ENCODE results near the gene FIP1L1.
"Not testable (repeated sequence)": the region's sequence is repeated elsewhere in the genome, so short reads cannot be mapped to it uniquely, and the experiment has no call there.

Gene FIP1L1, protein sequence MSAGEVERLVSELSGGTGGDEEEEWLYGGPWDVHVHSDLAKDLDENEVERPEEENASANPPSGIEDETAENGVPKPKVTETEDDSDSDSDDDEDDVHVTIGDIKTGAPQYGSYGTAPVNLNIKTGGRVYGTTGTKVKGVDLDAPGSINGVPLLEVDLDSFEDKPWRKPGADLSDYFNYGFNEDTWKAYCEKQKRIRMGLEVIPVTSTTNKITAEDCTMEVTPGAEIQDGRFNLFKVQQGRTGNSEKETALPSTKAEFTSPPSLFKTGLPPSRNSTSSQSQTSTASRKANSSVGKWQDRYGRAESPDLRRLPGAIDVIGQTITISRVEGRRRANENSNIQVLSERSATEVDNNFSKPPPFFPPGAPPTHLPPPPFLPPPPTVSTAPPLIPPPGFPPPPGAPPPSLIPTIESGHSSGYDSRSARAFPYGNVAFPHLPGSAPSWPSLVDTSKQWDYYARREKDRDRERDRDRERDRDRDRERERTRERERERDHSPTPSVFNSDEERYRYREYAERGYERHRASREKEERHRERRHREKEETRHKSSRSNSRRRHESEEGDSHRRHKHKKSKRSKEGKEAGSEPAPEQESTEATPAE

DNA sequence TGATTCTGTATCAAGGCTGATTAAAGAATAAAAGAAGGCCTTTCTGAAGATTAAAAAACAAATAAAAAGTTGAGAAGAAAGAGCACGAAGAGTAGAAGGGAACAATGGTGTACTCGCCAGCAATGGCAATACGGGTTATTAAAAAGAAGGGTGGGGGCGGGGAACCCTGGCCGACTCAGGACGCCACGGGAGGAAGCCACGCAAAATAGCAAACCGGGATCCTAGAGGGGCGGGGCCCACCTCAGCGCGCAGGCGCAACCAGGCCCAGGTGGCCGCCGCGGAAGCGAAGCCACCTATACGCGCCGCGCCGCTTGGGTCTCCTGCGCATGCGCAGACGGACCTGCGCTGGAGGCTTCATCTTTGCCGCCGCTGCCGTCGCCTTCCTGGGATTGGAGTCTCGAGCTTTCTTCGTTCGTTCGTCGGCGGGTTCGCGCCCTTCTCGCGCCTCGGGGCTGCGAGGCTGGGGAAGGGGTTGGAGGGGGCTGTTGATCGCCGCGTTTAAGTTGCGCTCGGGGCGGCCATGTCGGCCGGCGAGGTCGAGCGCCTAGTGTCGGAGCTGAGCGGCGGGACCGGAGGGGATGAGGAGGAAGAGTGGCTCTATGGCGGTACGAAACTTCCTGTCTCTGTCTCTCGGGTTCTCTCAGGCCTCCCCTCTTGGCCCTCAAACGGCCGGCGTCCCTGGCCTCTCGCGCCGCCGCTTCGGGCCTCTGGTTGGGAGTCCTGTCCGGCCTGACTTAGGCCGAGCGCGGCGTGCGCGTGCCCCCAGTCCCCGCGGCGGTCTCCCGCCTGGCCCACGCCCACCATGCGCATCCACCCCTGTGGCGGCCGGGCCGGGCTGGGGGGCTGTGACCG lies at the start of gene FIP1L1:
Gene FIP1L1, plus strand, starts transcription at position 323 of the 852 bp plus-strand sequence. Its CDS starts 198 bp downstream, at position 521.
- peak; percentile 97 for DNase-seq

DNA sequence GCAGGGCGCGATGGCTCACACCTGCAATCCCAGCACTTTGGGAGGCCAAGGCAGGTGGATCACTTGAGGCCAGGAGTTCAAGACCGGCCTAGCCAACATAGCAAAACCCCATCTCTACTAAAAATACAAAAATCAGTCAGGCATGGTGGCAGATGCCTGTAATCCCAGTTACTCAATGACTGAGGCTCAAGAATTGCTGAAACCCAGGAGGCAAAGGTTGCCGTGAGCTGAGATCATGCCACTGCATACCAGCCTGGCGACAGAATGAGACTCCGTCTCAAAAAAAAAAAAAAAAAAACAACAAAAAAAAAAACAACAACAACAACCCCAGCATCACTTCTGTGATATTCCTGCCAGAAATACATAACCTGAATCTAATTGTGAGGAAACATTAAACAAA lies 42.5 kb upstream of the FIP1L1 start:
- not testable (repeated sequence) for DNase-seq

DNA sequence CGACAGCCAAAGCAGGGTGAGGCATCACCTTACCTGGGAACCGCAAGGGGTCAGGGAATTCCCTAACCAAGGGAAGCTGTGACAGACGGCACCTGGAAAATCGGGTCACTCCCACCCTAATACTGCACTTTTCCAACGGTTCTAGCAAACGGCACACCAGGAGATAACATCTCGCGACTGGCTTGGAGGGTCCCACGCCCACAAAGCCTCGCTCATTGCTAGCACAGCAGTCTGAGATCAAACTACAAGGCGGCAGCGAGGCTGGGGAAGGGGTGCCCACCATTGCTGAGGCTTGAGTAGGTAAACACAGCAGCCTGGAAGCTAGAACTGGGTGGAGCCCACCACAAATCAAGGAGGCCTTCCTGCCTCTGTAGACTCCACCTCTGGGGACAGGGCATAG lies 37.3 kb upstream of the FIP1L1 start:
- DNase-seq, result not testable (repeated sequence)

DNA sequence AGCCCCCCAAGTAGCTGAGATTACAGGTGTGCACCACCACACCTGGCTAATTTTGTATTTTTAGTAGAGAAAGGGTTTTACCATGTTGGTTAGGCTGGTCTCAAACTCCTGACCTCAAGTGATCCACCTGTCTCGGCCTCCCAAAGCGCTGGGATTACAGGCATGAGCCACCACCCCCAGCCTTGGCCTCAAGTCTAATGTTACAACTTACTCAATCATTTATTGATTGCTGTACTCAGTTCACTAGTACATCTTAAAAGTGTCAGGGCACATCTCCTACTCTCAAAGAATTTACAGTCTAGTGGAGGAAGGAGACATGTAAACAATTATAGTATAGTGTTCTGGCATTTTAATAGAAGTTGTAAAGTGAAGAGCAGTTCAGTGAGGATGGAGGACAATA lies 31.0 kb upstream of the FIP1L1 start:
- not testable (repeated sequence) for DNase-seq

DNA sequence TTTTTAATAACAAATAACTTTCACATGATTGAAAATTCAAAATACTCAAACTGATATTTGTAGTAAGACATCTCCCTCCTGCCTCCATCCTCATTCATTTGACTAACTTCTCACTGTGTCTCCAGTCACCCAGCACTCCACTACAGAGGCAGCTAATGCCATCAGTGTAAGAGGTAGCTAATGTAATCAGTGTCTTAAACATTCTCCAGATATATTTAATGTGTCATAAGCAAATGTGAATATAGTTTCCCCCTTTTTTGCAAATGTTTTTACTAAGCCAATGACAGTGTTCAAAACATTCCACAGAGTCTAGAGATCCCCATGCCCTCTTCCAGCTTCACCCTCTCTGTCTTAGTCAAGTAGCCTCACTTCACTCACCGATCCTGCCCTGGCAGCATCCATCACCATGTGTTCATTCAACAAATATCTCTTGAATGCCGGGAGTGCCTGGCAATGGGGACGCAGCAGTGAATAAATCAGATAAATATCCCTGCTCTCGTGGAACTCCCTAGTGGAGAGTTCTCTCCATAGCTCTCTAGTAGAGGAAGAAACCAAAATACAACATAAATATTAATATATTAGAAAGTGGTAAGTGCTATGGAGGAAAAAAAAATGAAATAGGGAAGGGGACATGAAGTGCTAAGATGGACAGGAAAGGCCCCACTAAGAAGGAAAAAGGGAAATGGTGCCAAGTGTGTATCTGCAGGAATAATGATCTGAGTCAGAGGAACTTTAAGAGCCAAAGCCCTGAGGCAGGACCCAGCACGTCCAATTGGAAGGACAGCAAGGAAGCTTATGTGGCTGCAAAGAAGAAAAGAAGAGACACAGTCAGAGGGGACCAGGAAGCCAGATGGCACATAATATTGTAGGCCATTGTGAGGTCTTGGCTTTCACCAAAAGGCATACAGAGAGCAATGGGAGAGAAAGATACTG lies 30.3 kb upstream of the FIP1L1 start:
- no peak for DNase-seq

DNA sequence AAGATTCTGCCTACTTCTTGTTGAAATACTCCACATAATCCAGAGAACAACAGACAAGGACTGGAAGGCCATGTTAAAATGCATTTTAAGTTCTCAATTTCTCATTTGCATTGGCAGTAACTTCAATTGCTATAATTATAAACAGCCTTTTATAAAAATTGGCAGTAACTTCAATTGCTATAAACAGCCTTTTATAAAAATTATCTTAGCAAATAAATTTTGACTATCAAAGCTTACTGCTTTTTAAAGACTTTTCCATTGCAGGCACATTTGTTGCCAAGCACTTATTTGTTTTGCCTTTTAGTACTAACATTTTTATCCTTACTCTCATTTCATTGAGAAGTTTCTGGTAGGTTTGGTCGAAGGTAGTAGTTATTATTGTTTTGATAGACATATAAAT lies 29.4 kb upstream of the FIP1L1 start:
- DNase-seq, result no peak

DNA sequence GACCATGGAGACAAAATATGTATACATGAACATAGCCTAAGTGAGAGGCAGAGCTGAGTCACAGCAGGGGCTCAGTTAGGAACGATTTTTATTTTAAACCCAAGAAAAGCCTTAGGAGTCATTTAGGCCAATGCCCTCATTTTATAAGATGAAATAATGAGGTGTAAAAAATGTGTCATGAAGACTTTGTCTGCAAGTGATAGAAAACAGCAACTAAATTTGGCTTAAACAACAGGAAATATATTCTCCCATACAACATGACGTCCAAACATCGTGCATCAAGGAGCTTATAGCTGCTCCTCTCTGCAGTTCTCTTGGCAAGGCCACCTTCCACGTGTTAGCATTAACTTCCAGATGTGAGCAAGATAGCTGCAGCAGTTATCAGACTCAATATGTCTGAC lies 28.4 kb upstream of the FIP1L1 start:
- no peak for DNase-seq

DNA sequence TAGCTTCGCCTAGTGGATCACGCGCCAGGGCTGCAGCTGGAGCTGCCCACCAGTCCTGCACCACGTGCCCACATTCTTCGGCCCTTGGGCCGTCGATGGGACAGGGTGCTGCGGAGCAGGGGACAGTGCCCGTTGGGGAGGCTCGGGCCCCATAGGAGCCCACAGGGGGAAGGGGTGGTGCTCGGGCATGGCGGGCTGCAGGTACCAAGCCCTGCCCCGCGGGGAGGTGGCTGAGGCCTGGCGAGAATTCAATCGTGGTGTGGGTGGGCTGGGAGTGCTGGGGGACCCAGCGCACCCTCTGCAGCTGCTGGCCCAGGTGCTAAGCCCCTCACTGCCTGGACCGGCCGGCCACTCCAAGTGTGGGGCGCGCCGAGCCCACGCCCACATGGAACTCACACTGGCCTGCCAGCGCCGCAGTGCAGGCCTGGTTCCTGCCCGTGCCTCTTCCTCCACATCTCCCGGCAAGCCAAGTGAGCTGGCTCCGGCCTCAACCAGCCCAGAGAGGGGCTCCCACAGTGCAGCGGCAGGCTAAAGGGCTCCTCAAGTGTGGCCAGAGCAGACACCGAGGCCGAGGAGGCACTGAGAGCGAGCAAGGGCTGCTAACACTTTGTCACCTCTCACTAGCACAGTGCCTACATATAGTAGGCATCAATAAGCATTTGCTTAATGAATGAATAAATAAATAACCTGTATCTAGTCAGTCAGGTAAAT lies 23.3 kb upstream of the FIP1L1 start:
- DNase-seq, result no peak

DNA sequence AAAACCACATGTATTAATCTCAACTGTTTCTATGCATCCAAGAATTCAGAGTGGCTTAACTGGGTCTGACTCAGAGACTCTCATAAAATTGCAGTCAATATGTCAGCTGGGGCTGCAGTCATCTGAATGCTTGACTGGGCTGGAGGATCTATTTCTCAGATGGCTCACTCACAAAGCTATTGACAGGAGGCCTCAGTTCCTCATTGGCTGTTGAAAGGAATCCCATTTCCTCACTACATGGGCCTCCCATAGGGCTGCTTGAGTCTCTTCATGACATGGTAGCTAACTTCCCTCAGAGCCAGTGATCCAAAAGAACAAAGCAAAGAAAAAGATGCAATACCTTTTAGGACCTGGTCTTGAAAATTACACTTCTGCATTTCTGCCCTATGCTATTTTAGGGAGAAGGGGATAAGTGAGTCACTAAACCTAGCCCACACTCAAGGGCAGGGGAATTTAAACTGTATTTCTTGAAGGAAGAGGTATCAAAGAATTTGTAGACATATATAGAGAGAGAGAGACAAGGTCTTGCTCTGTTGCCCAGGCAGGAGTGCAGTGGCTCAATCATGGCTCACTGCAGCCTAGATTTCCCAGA lies 21.4 kb upstream of the FIP1L1 start:
- no peak for DNase-seq

DNA sequence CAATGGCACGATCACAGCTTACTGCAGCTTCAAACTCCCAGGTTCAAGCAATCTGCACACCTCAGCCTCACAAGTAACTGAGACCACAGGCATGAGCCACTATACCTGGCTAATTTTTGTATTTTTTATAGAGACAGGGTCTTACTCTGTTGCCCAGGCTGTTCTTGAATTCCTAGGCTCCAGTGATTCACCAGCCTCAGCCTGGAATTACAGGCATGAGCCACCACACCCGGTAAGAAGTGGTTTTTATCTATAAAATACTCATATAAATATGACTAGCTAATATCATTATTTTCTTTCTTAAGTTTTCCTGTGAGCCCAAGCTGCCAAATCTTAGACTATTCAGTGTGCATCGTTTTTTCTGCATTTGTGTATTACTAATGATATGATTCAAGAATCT lies 16.0 kb upstream of the FIP1L1 start:
- no peak for DNase-seq

DNA sequence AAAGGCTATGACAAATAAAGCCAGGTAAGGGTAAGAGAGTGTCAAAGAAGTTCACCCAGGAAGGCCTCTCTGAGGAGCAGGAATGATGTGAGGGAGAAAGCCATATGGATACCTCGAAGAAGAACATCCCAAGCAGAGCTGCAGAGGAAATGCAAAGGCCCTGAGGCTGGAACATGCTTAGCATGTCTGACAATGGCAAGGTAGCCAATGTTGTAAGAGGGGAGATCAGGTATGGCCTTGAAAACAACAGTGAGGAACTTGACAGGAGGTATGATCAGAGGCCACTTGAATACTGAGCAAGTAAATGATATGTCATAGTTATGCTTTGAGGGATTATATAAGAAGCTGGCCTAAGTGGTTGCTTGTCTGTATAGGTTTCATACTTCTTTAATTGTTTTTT lies 15.3 kb upstream of the FIP1L1 start:
- DNase-seq, result no peak

DNA sequence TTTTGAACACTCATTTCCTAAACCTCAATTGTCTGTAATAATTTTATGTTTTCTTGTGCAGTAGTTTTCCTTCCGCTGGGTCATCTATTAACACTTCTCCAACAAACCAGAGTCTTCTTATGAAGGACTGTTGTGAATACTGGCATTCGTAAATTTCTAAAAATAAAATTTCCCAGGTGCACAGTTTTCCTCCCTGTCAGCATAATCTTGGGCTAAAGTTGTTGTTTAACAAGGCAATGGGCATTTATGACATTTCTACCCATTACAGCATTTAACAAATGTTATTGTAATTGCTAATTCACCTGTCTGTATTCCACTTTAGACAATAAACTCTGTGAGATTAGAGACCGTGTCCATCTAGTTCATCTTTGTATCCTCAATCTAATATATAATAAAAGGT lies 12.8 kb upstream of the FIP1L1 start:
- no peak for DNase-seq

DNA sequence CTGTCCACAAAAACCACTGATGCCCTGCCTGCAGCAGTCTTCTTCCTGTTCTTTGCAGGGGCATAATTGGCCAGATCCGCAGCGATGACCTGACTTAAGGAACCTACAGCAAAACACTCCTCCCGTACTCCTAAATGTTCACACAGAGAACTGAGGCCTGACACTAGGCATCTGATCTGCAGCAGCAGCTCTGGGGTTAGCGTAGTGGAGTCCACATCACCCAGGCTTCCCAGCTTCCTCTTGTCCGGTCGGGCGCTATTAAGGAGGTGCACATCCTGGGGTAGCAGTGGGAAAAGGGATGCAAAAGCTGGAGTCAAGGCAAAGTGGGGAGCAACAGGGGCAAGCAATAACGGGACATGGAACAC lies 12.3 kb upstream of the FIP1L1 start:
- peak; percentile 18 for DNase-seq

DNA sequence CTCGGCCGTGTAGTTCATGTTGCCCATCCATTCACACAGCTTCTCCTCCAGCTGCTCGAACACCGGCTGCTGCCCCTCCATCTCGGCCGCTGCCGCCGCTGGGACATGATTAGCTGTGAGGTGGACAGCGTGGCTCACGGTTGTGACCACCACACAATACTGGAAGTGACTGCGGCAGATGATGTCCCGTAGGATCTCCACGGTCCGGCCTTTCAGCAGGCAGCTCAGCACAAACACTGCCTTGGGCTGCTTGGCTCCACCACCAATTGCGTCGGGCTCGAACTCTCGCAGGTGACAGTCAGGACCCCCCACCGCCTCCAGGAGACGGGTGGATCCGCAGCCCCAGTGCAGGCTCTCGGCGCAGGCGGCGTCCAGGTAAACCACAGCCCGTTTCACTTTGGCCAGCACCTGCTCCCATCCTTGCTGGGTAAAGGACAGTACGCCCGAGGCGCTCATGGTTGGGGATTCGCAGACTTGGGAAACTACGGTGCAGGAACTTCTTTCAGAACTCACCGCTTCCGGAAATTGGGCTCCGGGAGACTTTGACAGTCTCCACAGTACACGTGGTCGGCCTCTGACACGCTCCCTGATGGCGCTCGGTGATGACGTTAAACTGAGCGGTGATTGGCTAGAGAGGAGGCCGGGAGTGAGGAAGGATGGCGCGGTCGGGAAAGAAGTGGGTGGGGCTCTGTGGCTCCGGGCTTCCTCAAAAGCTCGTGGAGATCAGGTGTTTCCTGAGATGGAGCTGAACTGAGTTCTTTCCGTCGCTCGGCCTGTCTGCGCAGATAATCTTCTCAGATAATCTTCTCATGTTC lies 11.7 kb upstream of the FIP1L1 start, which contains the start of gene SCFD2:
Gene SCFD2, minus strand, starts transcription at position 576 of the 815 bp plus-strand sequence.
- peak; percentile 98 for DNase-seq

DNA sequence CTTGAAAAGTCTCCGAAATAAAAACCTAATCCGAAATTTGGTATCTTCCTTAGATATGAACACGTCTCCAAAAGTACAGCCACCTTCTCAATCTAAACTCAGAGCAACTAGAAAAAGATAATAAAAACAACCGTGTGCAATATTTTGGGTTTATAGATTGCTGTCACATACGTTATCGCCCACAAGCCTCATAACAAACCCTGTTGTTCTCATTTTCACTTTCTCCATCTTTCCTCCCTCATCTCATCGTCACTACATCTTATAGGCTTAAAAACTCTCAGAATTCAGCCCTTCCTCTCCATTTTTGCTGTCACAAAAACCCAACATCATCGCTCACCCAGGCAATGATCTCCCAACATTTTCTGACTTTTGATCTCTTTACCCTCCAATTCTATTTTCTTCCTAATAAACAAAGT lies 11.1 kb upstream of the FIP1L1 start:
- no peak for DNase-seq

DNA sequence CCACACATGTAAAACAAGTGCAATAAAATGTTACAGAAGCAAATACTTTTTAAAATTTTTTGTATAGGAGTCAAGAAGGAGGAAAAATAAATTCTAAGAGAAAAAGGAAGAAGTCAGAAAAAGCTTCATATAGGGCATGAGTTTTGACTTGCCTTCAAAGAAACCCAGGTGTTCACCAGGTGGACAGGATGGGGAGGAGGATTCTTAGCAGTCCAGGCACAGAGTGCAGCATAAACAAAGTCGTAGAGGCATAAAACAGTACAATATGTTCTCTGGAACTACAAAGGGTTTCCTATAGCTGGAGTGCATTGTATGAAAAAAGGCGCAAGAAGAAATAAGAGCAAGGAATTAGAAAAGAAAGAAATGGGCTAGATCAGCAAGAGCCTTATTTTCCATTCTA lies 9.7 kb upstream of the FIP1L1 start:
- no peak for DNase-seq

DNA sequence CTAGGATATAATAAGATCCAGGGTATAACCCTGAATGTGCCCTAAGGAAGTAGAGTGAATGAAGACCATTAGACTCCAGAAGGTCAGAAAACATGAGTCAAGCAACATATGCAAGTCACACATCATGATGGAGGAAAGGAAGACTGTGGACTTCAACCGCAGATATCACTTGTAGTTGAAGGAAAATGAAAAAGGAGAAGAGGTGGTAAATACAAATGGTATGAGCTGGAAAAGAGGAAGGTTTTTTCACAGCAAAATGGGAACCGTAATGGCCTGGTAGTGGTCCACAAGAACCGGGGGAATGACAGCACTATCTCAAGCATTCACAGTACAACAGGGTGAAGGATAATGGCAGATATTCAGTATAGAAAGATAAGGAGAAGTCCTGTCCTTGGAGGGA lies 6.4 kb upstream of the FIP1L1 start:
- no peak for DNase-seq

DNA sequence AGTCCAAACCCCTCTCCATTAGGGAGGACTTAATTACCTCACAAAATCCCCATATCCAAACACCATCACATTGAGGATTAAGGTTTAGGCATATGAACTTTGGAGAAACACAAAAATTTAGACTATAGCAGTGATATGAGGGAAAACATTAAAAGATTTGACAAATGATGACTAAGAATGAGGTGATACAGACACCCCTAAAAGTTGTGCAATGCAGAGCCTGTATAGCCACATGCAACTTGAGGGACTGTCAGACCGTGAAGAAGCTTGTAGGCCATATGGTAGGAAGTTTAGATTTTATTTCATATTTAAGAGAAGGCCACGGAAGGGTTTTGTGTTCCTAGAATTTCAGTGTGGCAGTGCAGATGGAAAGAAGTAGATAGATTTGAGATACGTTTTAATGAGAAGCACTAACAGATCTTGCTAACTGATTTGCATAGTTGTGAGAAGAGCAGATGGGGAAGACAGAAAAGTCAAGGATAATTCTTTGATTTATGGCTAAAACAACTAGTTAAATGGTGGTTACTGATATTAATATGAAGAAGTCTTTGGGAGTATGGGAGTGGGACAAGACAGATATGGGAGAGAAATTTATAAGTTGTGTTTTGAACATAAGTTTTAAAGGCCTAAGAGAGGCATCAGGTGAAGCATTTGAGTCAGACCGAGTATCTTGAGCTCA lies 5.5 kb upstream of the FIP1L1 start:
- DNase-seq, result no peak

DNA sequence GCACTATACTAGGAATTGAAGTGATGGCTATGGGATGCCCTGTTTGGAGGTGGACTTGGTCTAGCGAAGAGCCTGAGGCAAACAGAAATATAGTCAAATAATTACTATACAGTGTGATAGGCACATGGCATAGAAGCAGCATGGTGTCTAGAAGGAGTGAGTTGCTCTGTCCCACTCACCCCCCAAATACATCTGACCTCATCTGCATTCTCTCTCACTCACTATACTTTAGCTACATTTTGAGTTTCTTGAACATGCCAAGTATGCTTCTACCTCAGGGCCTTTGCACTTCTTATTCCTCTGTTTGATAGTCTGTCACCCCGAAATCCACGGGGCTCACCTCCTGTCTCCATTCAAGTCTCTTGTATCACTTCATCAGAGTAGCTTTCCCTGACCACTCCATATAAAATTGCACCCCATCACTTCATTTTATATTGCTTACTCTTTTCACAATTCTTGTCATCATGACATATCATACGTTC lies 2.6 kb upstream of the FIP1L1 start:
- DNase-seq, result no peak

DNA sequence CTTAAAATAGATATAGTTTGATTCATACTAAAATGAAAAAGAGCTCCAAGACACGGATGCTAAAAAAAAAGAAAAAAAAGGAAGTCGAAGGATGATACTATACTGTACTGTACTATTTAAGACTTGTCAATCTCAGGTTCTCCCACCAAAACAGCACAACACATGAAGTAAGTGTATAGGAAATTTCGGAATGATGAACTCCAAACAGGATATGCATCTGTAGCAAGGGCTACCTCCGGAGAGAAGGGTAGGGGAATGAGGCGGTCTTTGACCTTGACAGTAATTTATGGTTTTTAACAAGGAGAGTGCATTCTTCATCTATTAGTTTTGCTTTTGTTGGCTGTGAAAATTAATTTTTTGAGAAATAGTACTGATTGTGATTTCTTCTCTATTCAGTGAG lies 541 bp upstream of the FIP1L1 start:
- no peak for DNase-seq
